Measurements from ENCODE around the gene TMEM131L.

TMEM131L gene

GRCh38 chr4:153427363-153428071 is 38.6 kb upstream of the TMEM131L start:
- no peak overlapping the region for H3K27ac ChIP-seq (ENCODE audit: low read length)
- H3K4me1 ChIP-seq (ENCODE audit: control insufficient read depth in 1 of 2, insufficient read depth in 2 of 2, low read length in 2 of 2): peaks cover 0 to 5% of the 10 kb centered on the region in 2 donors
- H3K4me3 ChIP-seq (ENCODE audit: low read depth in 1 of 2, low read length in 2 of 2): no peak overlapping the region
- no peaks in the 10 kb centered on the region for H3K9me3 ChIP-seq (ENCODE audit: control insufficient read depth in 1 of 2, low read length in 2 of 2)
- H3K27me3 ChIP-seq (ENCODE audit: low read depth, low read length): no peaks in the 10 kb centered on the region
- H3K36me3 ChIP-seq (ENCODE audit: control insufficient read depth in 1 of 2, insufficient read depth in 2 of 2, low read length in 2 of 2): no peaks in the 10 kb centered on the region

- Histone ChIP-seq H3K27ac (ENCODE audit: low read length) (peak overlapping the region; percentile 7), H3K4me3 (ENCODE audit: low read depth in 1 of 2, low read length in 2 of 2) (no peak overlapping the region), H3K4me1 (ENCODE audit: control insufficient read depth in 1 of 2, insufficient read depth in 2 of 2, low read length in 2 of 2) (peaks cover 0 to 5% of the 10 kb centered on the region in 2 donors), H3K27me3 (ENCODE audit: low read depth, low read length) (no peaks in the 10 kb centered on the region), H3K36me3 (ENCODE audit: control insufficient read depth in 1 of 2, insufficient read depth in 2 of 2, low read length in 2 of 2) (no peaks in the 10 kb centered on the region), H3K9me3 (ENCODE audit: control insufficient read depth in 1 of 2, low read length in 2 of 2) (no peaks in the 10 kb centered on the region)
Observed at GRCh38 chr4:153428941-153429475, 37.2 kb upstream of the TMEM131L start.

DNA sequence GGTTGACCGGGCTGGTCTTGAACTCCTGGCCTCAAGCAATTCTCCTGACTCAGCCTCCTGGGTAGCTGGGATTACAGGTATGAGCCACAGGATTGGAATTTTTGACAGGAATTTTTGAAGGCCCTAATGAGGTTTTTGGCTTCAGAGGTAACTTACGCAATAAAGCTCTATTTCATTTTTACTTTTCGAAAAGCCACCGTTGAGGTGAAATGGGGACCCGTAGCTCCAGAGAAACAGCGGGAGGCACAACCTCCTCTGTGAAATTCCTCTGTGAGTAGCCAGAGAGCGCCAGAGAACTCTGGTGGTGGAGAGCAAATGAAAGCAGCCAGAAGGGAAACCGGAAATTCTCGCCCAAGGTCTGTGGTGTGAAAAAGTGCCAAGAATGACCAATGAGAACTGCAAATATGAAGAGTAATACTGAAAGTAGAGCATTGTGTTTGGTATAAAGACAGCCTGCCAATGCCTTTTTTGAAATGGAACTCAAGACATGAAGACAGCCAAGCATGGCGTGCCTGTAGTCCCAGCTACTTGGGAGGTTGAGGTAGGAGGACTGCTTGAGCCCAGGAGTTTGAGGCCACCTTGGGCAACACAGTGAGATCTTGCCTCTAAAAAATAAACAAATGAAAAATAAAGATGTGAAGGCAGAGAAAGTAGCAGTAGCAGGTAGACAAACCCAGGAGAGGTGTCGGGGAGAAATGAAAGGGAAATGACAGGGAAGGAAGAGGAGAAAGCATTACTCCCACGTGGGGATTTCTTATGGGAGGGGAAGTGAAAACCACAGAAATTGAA is 33.0 kb upstream of the TMEM131L start:
- peak overlapping the region; percentile 17 to 27 for H3K4me3 ChIP-seq (ENCODE audit: low read depth in 1 of 2, low read length in 2 of 2)
- no peak overlapping the region for H3K27ac ChIP-seq (ENCODE audit: low read length)
- no peaks in the 10 kb centered on the region for H3K36me3 ChIP-seq (ENCODE audit: control insufficient read depth in 1 of 2, insufficient read depth in 2 of 2, low read length in 2 of 2)
- H3K4me1 ChIP-seq (ENCODE audit: control insufficient read depth in 1 of 2, insufficient read depth in 2 of 2, low read length in 2 of 2): peaks cover 0 to 5% of the 10 kb centered on the region in 2 donors
- no peaks in the 10 kb centered on the region for H3K9me3 ChIP-seq (ENCODE audit: control insufficient read depth in 1 of 2, low read length in 2 of 2)
- H3K27me3 ChIP-seq (ENCODE audit: low read depth, low read length): no peaks in the 10 kb centered on the region

DNA sequence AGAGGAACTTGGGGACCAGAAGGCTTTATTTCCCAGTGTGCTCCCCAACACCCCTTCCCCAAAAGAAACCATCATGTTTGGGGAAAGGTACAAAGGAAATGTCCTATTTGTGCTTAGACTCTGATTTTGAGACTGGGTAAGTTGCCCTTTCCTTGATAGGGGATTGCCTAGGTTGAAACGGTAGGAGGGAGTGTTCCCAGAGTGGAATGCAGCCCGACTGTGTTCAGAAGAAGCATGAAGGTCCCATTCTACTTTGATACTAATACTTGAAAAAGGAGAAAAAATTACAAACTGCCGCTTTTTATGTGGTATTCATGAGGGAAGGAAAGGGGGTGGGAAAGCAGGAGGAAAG is 32.4 kb upstream of the TMEM131L start:
- Histone ChIP-seq H3K9me3 (ENCODE audit: control insufficient read depth in 1 of 2, low read length in 2 of 2) (no peaks in the 10 kb centered on the region), H3K27me3 (ENCODE audit: low read depth, low read length) (no peaks in the 10 kb centered on the region), H3K4me1 (ENCODE audit: control insufficient read depth in 1 of 2, insufficient read depth in 2 of 2, low read length in 2 of 2) (peaks cover 0 to 6% of the 10 kb centered on the region in 2 donors), H3K36me3 (ENCODE audit: control insufficient read depth in 1 of 2, insufficient read depth in 2 of 2, low read length in 2 of 2) (no peaks in the 10 kb centered on the region), H3K4me3 (ENCODE audit: low read depth in 1 of 2, low read length in 2 of 2) (no peak overlapping the region), H3K27ac (ENCODE audit: low read length) (no peak overlapping the region)

- Histone ChIP-seq H3K4me3 (ENCODE audit: low read depth in 1 of 2, low read length in 2 of 2) (no peak overlapping the region), H3K27ac (ENCODE audit: low read length) (no peak overlapping the region), H3K27me3 (ENCODE audit: low read depth, low read length) (no peaks in the 10 kb centered on the region), H3K4me1 (ENCODE audit: control insufficient read depth in 1 of 2, insufficient read depth in 2 of 2, low read length in 2 of 2) (peaks cover 0 to 5% of the 10 kb centered on the region in 2 donors), H3K9me3 (ENCODE audit: control insufficient read depth in 1 of 2, low read length in 2 of 2) (no peaks in the 10 kb centered on the region), H3K36me3 (ENCODE audit: control insufficient read depth in 1 of 2, insufficient read depth in 2 of 2, low read length in 2 of 2) (no peaks in the 10 kb centered on the region)
Observed at GRCh38 chr4:153434190-153434589, 32.0 kb upstream of the TMEM131L start.

DNA sequence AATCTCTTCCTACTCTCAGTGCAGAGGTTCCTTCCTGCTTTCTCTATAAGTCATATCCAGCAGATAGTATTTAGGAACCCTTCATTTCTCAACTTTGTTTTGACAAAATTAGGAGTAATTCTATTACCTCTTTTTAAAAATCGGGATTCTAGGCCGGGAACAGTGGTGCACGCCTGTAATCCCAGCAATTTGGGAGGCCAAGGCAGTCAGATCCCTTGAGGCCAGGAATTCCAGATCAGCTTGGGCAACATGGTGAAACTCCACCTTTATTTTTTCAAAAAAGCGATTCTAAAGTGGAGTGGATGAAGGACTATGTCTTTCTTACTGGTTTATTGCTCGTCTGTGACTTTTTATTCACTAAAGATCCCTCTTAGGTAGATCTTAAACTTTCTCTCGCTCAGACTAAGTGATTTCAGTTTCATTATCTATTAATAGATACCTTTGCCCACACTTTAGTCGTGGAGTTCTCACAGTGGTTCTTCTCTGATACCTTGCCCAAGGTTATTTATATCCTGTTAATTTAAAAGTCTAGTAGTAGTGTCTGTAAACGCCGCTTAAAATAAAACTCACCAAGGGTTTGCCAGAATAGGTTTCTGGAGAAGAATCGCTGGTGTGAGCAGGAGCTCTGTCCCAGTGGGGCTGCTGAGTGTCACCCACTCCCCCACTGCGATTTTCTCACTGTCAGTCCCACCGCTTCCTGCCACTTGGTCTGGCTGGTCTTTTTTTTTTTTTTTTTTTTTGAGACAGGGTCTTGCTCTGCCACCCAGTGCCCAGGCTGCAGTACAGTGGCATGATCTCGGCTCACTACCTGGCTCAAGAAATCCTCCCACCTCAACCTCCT is 27.0 kb upstream of the TMEM131L start:
- Histone ChIP-seq H3K27ac (ENCODE audit: low read length) (no peak overlapping the region), H3K9me3 (ENCODE audit: control insufficient read depth in 1 of 2, low read length in 2 of 2) (no peaks in the 10 kb centered on the region), H3K27me3 (ENCODE audit: low read depth, low read length) (no peaks in the 10 kb centered on the region), H3K4me1 (ENCODE audit: control insufficient read depth in 1 of 2, insufficient read depth in 2 of 2, low read length in 2 of 2) (peaks cover 0 to 5% of the 10 kb centered on the region in 2 donors), H3K36me3 (ENCODE audit: control insufficient read depth in 1 of 2, insufficient read depth in 2 of 2, low read length in 2 of 2) (no peaks in the 10 kb centered on the region), H3K4me3 (ENCODE audit: low read depth in 1 of 2, low read length in 2 of 2) (peak overlapping the region; percentile 28 to 37)

- Histone ChIP-seq H3K27ac (ENCODE audit: low read length) (no peak overlapping the region), H3K4me1 (ENCODE audit: control insufficient read depth in 1 of 2, insufficient read depth in 2 of 2, low read length in 2 of 2) (peaks cover 0 to 5% of the 10 kb centered on the region in 2 donors), H3K9me3 (ENCODE audit: control insufficient read depth in 1 of 2, low read length in 2 of 2) (no peaks in the 10 kb centered on the region), H3K36me3 (ENCODE audit: control insufficient read depth in 1 of 2, insufficient read depth in 2 of 2, low read length in 2 of 2) (no peaks in the 10 kb centered on the region), H3K4me3 (ENCODE audit: low read depth in 1 of 2, low read length in 2 of 2) (peak overlapping the region in 1 of 2 donors; percentile 28), H3K27me3 (ENCODE audit: low read depth, low read length) (no peaks in the 10 kb centered on the region)
Observed at GRCh38 chr4:153439831-153440230, 26.3 kb upstream of the TMEM131L start.

- H3K27me3 ChIP-seq (ENCODE audit: low read depth, low read length): no peaks in the 10 kb centered on the region
- H3K4me1 ChIP-seq (ENCODE audit: control insufficient read depth in 1 of 2, insufficient read depth in 2 of 2, low read length in 2 of 2): peaks cover 0 to 5% of the 10 kb centered on the region in 2 donors
- H3K9me3 ChIP-seq (ENCODE audit: control insufficient read depth in 1 of 2, low read length in 2 of 2): no peaks in the 10 kb centered on the region
- no peak overlapping the region for H3K4me3 ChIP-seq (ENCODE audit: low read depth in 1 of 2, low read length in 2 of 2)
- no peak overlapping the region for H3K27ac ChIP-seq (ENCODE audit: low read length)
- H3K36me3 ChIP-seq (ENCODE audit: control insufficient read depth in 1 of 2, insufficient read depth in 2 of 2, low read length in 2 of 2): no peaks in the 10 kb centered on the region
Observed at GRCh38 chr4:153440475-153440874, 25.7 kb upstream of the TMEM131L start.

DNA sequence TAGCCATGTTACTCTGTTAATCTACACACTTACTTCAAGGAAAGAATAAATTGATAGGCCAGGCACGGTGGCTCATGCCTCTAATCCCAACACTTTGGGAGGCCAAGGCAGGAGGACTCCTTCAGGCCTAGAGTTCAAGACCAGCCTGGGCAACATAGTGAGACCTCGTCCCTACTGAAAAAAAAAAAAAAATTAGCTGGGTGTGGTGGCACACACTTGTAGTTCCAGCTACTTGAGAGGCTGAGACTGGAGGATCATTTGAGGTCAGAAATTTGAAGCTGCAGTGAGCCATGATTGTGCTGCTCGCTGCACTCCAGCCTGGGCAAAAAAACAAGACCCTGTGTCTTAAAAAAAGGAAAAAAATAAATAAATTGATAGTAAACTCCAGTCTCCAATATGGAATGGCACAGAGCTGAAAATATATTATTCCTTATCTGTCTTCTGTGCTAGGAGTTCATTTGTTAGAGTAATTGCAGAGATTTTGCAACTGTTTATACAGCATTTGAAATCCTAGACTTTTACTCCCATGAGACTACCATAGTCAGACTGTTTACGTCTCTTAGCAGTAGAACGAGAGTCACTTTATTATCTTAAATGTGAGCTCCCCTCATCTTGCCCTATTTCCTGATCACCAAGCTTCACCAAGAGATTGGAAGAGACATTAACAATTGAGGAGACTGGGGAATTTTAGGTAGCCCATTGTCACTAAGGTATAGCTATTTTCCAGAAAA is 18.8 kb upstream of the TMEM131L start:
- H3K36me3 ChIP-seq (ENCODE audit: control insufficient read depth in 1 of 2, insufficient read depth in 2 of 2, low read length in 2 of 2): no peaks in the 10 kb centered on the region
- no peaks in the 10 kb centered on the region for H3K9me3 ChIP-seq (ENCODE audit: control insufficient read depth in 1 of 2, low read length in 2 of 2)
- H3K27me3 ChIP-seq (ENCODE audit: low read depth, low read length): no peaks in the 10 kb centered on the region
- H3K4me1 ChIP-seq (ENCODE audit: control insufficient read depth in 1 of 2, insufficient read depth in 2 of 2, low read length in 2 of 2): no peaks in the 10 kb centered on the region
- no peak overlapping the region for H3K27ac ChIP-seq (ENCODE audit: low read length)
- no peak overlapping the region for H3K4me3 ChIP-seq (ENCODE audit: low read depth in 1 of 2, low read length in 2 of 2)

DNA sequence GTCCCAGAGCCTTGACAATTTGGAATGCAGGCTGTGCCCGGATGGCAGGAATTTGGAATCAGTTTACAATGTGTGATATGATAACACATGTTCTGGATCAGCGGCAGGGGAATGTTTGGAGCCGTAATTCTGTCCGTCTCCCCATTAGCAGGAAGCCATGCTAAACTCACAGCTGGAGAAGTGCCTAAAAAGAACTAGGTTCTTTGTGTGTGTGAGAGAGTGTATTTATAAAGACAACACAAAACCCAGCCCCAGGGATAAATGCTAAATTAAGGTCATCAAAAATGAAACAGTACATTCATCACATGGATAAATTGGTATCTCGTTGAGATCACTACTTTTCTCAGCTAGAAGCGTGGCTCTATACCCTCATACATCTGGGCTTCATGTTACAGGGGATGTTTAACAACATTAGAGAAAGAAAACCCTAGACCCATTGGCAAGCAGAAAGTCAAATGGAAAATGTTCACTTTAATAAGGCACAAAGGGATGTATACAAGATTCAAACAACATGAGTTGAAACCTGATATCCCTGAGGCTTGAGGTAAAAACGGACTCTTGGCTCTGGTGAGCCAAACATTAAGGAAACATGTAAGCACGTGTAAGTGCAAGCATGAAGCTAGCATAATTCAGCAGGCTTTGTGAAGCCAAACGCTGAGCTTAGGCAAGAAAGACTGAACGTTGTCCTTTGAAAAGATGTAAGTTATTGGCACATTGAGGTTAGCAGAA is 18.0 kb upstream of the TMEM131L start:
- Histone ChIP-seq H3K4me1 (ENCODE audit: control insufficient read depth in 1 of 2, insufficient read depth in 2 of 2, low read length in 2 of 2) (no peaks in the 10 kb centered on the region), H3K4me3 (ENCODE audit: low read depth in 1 of 2, low read length in 2 of 2) (no peak overlapping the region), H3K27me3 (ENCODE audit: low read depth, low read length) (no peaks in the 10 kb centered on the region), H3K9me3 (ENCODE audit: control insufficient read depth in 1 of 2, low read length in 2 of 2) (no peaks in the 10 kb centered on the region), H3K36me3 (ENCODE audit: control insufficient read depth in 1 of 2, insufficient read depth in 2 of 2, low read length in 2 of 2) (no peaks in the 10 kb centered on the region), H3K27ac (ENCODE audit: low read length) (no peak overlapping the region)

All from muscle layer of duodenum (tissue), 2 donors.